ENCODE results near the gene SPDYE2.
A peak's percentile ranks its signal among the peaks of the same experiment; 100 is the strongest.
"Not testable (repeated sequence)": the region's sequence is repeated elsewhere in the genome, so short reads cannot be mapped to it uniquely, and the experiment has no call there.

Gene SPDYE2

DNA sequence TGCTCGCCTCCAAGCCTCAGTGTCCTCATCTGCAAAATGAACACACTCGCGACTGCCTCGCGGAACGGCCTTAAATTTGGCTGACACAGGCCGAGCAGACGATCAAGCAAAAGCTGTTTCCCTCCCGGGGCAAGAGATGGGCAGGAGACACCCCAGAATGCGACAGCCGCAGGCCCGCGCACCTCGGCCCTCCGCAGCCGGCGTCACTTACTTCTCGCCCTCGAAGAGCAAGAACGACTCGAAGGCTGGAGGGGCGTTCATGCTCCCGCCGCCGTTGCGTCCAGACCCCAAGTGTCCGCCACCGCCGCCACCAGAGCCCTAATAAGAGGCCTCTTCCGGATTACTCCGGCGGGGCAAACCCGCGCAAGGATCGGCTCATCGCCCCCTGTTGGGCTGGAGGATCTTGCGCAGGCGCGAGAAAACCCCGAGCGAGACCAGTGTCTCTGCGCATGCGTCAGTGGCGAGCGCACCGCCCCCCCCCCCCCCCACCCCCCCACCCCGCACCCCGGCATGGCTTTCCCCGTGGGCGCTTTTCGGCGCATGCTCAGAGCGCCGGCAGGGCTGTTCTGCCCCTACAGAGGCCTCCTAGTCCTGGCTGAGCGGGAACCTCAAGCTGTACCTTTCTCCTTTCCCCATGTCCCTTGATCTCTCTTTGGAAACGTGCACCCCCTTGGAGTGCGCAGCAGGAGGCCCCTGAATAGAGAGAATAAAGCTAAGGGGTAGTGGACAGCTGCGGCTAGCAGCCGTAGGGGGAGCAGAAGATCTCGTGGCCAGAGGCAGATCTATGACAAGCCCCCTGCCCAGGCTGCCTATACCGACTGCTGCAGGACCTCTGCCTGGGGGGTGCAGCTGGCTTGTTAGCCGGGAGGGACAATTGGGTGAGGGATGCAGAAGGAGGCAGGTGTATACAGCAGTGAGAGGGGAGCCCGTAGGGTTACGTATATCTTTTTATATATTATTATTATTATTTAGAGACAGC is 21.5 kb downstream of the SPDYE2 start, which contains the start of gene POLR2J3:
POLR2J3 (minus strand) TSS at position 323 of the 979 bp plus-strand sequence; CDS start at position 261, 62 bp downstream.
- not testable (repeated sequence) for H3K9me3 Mint-ChIP-seq, H3K27me3 Mint-ChIP-seq, H3K27ac Mint-ChIP-seq, H3K4me1 Mint-ChIP-seq, H3K36me3 Mint-ChIP-seq
- DNase-seq (ENCODE audit: low spot score in 2 of 2) (peak; percentile 100), ATAC-seq (ENCODE audit: low read depth) (peak; percentile 92)
- H3K4me3 Mint-ChIP-seq = peak within 1 kb of the TSS; percentile 82

DNA sequence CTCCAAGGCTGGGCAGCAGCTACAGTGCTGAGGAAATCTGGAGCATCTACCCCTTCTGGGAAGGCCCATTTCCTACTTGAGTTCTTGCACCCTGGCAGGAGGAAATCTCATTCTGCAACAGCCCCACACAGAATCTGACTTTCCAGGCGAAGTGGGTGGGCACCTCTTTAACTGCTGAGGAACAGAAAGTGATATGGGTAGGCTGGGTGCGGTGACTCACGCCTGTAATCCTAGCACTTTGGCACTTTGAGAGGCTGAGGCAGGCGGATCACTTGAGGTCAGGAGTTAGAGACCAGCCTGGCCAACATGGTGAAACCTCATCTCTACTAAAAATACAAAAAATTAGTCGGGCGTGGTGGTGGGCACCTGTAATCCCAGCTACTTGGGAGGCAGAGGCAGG is 23.6 kb downstream of the SPDYE2 start:
- not testable (repeated sequence) for H3K36me3 Mint-ChIP-seq; ATAC-seq (ENCODE audit: low read depth); H3K4me3 Mint-ChIP-seq; H3K27me3 Mint-ChIP-seq; H3K9me3 Mint-ChIP-seq; H3K27ac Mint-ChIP-seq; H3K4me1 Mint-ChIP-seq; DNase-seq (ENCODE audit: low spot score in 2 of 2)

GRCh38 chr7:102576363-102576762 is 25.3 kb downstream of the SPDYE2 start:
- H3K4me1 Mint-ChIP-seq; H3K4me3 Mint-ChIP-seq; DNase-seq (ENCODE audit: low spot score in 2 of 2); H3K27ac Mint-ChIP-seq; H3K9me3 Mint-ChIP-seq; ATAC-seq (ENCODE audit: low read depth); H3K36me3 Mint-ChIP-seq; H3K27me3 Mint-ChIP-seq: not testable (repeated sequence)

DNA sequence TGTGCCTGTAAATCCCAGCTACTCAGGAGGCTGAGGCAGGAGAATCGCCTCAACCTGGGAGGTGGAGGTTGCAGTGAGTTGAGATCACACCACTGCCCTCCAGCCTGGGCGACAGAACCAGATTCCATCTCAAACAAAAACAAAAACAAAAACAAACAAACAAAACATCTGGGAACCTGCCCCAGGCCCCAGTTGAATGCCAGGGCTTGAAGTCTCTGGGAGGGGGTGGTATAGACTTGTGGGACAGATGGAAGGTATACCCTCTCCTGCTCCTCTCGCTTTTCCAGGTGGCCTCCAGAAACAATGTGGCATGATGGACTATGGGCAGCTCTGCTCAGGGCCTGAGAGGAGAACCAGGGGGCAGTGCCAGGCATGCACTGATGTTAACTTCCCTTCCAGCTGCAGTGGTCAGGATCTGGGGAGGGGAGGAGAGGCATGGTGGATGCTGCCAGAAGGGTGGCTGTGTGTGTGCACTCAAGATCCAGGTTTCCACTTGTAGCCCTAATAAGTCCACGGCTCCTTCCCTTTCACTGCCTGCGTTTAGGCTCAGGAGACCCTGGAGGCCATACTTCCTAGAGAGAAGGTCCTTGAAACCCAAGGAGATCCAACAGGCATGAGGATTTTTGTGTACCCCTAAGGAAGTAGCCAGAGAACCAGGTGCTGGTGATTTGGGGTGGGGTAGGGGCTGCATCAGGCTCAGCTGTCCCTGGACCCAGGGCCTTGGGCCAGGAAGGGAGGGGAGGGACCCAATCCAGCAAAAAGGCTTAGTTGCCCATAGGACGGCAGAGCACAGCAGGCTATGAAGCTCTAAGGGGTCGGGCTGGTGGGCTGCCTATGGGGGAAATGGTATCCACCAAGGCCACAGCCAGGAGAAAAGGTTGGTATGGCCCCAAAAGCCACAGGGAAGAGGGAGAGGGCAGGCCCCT is 26.6 kb downstream of the SPDYE2 start:
- H3K9me3 Mint-ChIP-seq; DNase-seq (ENCODE audit: low spot score in 2 of 2); H3K36me3 Mint-ChIP-seq; H3K27me3 Mint-ChIP-seq; H3K4me1 Mint-ChIP-seq; H3K4me3 Mint-ChIP-seq; H3K27ac Mint-ChIP-seq; ATAC-seq (ENCODE audit: low read depth): not testable (repeated sequence)

DNA sequence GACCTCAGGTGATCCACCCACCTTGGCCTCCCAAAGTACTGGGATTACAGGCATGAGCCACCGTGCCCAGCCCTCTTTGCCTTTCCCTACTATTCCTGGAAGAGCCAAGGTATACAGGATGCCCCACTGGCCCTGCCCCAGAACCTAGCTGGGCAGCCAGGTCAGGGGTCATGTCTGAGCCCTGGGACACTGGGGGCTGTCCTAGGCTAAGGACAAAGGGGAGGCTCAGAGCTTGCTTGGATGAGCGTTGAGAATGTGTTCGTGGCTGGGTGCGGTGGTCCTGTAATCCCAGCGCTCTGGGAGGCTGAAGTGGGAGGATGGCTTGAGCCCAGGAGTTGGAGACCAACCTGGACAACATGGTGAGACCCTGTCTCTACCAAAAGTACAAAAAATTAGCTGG is 27.5 kb downstream of the SPDYE2 start:
- not testable (repeated sequence) for ATAC-seq (ENCODE audit: low read depth)

DNA sequence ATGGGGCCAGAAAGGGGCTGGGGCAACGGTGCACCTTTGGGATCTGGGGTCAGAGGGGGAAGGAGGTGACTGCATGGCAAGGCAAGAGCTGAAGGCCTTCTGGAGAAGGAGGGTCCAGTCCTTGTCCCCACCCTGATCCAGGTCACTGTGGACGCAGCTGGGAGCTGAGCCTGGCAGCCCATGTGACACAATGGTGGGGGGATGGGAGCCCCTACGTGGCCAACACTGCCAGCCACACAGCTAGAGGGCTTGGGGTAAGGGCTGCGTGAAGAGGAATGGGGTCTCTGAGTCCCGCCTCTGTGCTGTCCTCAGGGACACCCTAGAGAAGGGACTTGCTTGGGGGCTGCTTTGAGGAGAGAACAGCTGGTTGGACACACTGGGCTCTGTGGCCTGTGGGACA is 30.7 kb downstream of the SPDYE2 start:
- not testable (repeated sequence) for H3K36me3 Mint-ChIP-seq; DNase-seq (ENCODE audit: low spot score in 2 of 2); H3K27ac Mint-ChIP-seq; ATAC-seq (ENCODE audit: low read depth); H3K27me3 Mint-ChIP-seq; H3K9me3 Mint-ChIP-seq; H3K4me3 Mint-ChIP-seq; H3K4me1 Mint-ChIP-seq

More for the DNA sequence above, 27.5 kb downstream of the SPDYE2 start:
- H3K9me3 Mint-ChIP-seq; H3K27me3 Mint-ChIP-seq; DNase-seq (ENCODE audit: low spot score in 2 of 2); H3K4me1 Mint-ChIP-seq; H3K36me3 Mint-ChIP-seq; H3K27ac Mint-ChIP-seq; H3K4me3 Mint-ChIP-seq: not testable (repeated sequence)

DNA sequence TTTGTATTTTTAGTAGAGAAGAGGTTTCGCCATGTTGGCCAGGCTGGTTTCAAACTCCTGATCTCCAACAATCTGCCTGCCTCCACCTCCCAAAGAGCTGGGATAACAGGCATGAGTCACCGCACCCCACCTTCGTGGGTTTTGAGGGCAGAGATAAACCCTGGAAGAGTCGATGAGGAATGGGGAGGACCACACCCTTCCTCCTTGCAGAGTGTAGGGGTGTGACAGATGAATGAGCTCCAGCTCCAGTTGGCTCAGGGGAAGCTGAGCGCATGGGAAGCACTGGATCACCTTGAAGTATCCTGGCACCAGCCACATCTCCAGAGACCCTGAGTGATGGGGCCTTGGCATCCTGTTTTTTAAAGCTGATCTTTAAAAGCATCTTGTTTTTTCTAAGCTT is 32.5 kb downstream of the SPDYE2 start:
- not testable (repeated sequence) for H3K27me3 Mint-ChIP-seq; H3K4me3 Mint-ChIP-seq; H3K36me3 Mint-ChIP-seq; DNase-seq (ENCODE audit: low spot score in 2 of 2); H3K9me3 Mint-ChIP-seq; H3K4me1 Mint-ChIP-seq; ATAC-seq (ENCODE audit: low read depth); H3K27ac Mint-ChIP-seq

DNA sequence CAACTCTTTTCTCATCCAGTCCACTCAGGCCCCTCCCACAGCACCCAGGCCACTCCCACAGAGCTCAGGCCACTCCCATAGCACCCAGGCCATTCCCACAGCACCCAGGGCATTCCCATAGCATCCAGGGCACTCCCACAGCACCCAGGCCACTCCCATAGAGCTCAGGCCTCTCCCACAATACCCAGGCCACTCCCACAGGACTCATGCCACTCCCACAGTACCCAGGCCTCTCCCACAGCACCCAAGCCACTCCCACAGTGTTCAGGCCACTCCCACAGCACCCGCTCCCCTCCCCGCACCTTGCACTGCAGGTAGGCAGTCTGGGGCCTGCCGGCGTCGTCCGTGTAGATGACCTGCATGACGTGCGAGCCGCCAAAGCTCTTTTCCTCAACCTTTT is 38.8 kb downstream of the SPDYE2 start:
- H3K27ac Mint-ChIP-seq; H3K36me3 Mint-ChIP-seq; DNase-seq (ENCODE audit: low spot score in 2 of 2); H3K4me1 Mint-ChIP-seq; H3K27me3 Mint-ChIP-seq; H3K4me3 Mint-ChIP-seq; H3K9me3 Mint-ChIP-seq: not testable (repeated sequence)
- ATAC-seq (ENCODE audit: low read depth) = peak; percentile 39

DNA sequence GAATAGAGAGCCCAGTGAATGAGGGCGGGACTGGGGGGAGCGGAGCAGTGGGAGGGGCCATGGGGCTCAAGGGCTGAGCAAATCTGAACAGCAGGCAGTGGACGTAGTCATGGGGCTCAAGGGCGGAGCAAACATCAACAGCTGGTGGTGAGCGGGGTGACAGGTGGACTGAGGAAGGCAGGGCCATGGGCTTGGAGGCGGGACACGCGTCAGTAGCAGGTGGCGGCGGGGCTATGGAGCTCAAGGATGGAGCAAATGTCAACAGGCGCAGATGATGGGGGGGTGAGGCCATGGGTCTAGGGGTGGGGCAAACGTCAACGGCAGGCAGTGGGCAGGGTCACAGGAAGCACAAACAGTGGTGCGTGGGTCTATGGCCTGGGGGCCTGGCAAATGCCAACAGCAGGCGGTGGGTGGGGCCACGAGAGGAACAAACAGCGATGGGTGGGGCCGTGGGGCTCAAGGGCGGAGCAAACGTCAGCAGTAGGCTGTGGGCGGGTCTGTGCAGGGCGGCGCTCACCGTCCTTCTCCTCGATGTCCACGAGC is 41.5 kb downstream of the SPDYE2 start:
- not testable (repeated sequence) for H3K36me3 Mint-ChIP-seq, H3K4me3 Mint-ChIP-seq, H3K9me3 Mint-ChIP-seq, H3K27me3 Mint-ChIP-seq, H3K4me1 Mint-ChIP-seq, H3K27ac Mint-ChIP-seq
- ATAC-seq (ENCODE audit: low read depth) (peak; percentile 67), DNase-seq (ENCODE audit: low spot score in 2 of 2) (peak; percentile 29 to 61)

DNA sequence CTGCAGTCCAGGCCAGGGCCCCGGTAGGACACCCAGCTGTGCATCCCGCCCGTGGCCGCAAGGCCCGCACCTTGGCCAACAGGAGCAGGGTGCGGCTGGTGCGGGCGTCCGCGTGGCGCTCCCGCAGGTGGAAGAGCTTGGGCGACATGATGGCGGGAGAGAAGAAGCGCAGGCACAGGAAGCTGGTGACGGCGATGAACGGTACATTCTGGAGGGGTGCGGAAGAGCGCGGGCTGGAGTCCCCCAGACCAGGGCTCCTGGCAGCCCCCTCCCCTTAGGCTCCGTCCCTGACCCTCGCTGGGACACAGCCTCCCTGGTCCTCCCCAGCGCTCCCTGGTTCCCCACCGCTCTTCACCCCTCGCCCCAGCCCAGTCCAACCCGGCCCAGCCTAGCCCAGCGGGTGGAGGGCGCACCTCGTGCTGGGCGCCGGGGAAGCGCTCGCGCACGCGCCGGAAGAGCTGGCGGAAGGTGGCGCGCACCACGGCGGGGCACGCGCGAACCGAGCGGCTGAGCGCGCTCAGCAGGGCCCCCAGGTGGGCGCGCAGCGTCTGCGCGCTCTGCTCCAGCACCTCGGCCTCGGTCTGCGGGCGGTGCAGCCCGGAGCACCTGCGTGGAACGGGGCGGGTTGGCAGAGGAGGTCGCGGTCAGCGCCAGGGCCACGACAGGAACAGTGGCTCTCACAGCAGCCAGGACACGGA is 42.8 kb downstream of the SPDYE2 start:
- not testable (repeated sequence) for DNase-seq (ENCODE audit: low spot score in 2 of 2); H3K9me3 Mint-ChIP-seq; H3K27ac Mint-ChIP-seq; H3K36me3 Mint-ChIP-seq; H3K27me3 Mint-ChIP-seq; H3K4me3 Mint-ChIP-seq; H3K4me1 Mint-ChIP-seq
- peak; percentile 70 for ATAC-seq (ENCODE audit: low read depth)

DNA sequence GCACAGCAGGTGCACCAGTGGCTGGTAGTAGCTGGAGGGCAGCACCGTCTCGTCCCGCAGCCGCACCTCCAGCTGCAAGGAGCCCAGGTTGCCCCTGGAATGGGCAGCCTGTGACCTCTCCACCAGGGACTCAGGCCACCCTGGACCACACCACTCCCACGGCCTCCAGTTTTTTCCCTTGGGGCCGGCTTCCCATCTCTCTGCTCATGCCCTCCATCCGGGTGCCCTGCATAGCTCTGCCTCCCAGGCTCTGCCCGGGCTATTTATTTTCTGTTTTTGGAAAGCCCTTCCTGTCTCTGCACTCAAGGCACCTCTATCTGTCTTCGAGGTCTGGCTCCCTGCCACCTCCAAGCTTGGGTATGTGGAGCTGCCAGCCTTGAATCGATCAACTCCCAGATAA is 45.0 kb downstream of the SPDYE2 start:
- DNase-seq (ENCODE audit: low spot score in 2 of 2); H3K9me3 Mint-ChIP-seq; ATAC-seq (ENCODE audit: low read depth); H3K4me3 Mint-ChIP-seq; H3K36me3 Mint-ChIP-seq; H3K27ac Mint-ChIP-seq; H3K4me1 Mint-ChIP-seq; H3K27me3 Mint-ChIP-seq: not testable (repeated sequence)

GRCh38 chr7:102599699-102600098 is 48.7 kb downstream of the SPDYE2 start:
- not testable (repeated sequence) for H3K4me1 Mint-ChIP-seq, H3K27ac Mint-ChIP-seq

DNA sequence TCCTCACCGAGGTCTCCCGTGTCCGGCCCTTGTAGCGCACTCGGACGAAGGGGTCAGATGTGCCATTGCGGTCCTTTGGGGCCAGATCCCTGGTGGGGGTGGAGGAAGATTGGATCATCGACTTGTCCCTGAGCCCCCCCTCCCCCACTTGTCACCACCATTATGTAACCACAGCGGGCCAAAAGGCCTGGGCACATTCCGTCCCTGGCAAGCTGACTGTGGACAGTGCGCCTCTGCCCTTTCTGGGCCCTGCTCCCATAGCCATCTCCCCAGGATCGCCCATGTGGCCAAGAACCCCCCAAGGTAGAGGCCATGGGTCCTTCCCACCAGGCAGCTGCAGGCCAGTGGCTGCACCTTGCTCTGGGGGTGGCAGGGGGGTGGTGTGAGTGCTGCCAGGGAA is 51.3 kb downstream of the SPDYE2 start:
- not testable (repeated sequence) for H3K36me3 Mint-ChIP-seq; H3K27me3 Mint-ChIP-seq; H3K4me1 Mint-ChIP-seq; ATAC-seq (ENCODE audit: low read depth); H3K27ac Mint-ChIP-seq; DNase-seq (ENCODE audit: low spot score in 2 of 2); H3K9me3 Mint-ChIP-seq; H3K4me3 Mint-ChIP-seq

More at GRCh38 chr7:102599699-102600098, 48.7 kb downstream of the SPDYE2 start:
- DNase-seq (ENCODE audit: low spot score in 2 of 2); ATAC-seq (ENCODE audit: low read depth); H3K36me3 Mint-ChIP-seq; H3K4me3 Mint-ChIP-seq; H3K27me3 Mint-ChIP-seq; H3K9me3 Mint-ChIP-seq: not testable (repeated sequence)

Measured in memory B cell (primary cell).